ENCODE data around the gene SEZ6.

- TF ChIP-seq GATA2 (IDR thresholded peaks at IDR 0.05; ENCODE audit: low read depth, low read length) (no peak), GATA3 (IDR thresholded peaks at IDR 0.05; ENCODE audit: low read depth, low read length) (no peak)
Measured at GRCh38 chr17:29034510-29034909, 28.7 kb upstream of the SEZ6 start.

Measured in SH-SY5Y (cell line).